CD1c-positive myeloid dendritic cell (primary cell): ENCODE results near the gene TRMT1.
"Not testable (repeated sequence)": the region's sequence is repeated elsewhere in the genome, so short reads cannot be mapped to it uniquely, and the experiment has no call there.

Source experiments
- DNase-seq: peaks from one replicate; pipeline ENCODE4 v3.0.0-alpha.2; 2016; ENCODE audit errors: extremely low spot score

TRMT1 gene

DNA sequence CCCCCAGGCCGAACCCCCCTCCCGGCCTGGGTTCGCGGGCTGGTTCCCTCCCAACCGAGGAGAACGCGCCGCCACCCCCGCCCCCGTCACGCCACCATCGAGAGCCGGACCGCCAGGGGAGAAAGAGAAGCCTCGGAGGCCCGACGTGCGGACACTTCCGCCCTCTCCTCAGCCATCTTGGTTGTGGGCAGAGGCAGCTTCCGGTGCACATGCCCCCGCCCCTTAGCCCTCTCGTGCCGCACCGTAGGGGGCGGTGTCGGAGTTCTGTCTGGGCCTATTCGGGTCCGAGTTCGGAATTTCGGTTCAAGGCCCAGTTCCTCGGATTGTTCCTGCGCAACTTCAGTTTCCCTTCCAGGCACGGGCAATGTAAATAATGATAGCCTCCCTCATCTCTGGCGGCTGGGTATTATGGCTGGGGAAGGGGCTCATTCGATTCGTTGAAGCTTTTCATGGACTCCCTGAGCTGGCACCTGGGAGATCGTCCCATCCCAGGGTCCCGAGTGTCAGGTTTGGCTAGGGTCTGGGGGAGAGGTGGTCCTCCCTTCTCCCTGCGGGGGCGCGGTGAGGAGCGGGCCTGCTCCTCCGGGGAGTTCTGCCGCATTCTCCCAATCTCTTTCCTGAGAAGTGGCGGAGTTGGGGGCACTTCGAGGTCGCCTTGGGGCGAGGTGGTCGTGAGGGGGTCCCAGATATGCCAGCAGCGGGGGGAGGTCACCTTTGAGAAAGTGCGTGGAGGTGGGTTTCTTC lies 33.8 kb upstream of the TRMT1 start, which contains the start of the genes IER2 and STX10:
Gene IER2, plus strand, starts transcription at position 225 of the 744 bp plus-strand sequence. CDS start 2,776 bp downstream, outside the sequence.
Gene STX10, minus strand, starts transcription at position 189 of the 744 bp plus-strand sequence. CDS start 202 bp downstream, outside the sequence.
- DNase-seq = peak; percentile 97

- DNase-seq = peak; percentile 44
Observed at GRCh38 chr19:13149628-13150186, 33.2 kb upstream of the TRMT1 start.

GRCh38 chr19:13149173-13149627 lies 32.7 kb upstream of the TRMT1 start:
- DNase-seq = not testable (repeated sequence)

DNA sequence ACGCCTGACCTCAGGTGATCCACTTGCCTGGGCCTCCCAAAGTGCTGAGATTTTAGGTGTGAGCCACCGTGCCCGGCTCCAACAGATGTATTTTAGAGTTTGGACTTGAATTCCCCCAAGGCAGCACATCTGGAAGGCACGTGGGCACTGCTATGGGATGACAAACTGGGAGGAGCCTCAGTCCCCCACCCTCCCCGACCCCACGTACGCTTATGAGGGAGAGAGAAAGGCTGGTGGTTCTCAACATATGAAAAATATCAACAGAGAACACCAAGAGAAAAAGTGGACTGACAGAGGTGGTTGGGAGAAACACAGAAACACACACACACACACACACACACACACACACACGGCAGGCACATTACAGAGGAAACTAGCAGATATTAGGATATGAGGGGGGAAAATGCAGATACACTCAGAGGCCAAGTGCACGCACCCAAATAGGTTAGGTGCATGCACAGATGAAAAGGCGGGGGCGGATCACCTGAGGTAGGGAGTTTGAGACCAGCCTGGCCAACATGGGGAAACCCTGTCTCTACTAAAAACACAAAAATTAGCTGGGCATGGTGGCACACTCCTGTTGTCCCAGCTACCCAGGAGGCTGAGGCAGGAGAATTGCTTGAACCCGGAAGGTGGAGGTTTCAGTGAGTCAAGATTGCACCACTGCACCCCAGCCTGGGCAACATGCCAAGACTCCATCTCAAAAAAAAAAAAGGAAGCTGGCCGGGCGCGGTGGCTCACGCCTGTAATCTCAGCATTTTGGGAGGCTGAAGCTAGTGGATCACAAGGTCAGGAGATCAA lies 30.4 kb upstream of the TRMT1 start:
- DNase-seq = peak; percentile 91

DNA sequence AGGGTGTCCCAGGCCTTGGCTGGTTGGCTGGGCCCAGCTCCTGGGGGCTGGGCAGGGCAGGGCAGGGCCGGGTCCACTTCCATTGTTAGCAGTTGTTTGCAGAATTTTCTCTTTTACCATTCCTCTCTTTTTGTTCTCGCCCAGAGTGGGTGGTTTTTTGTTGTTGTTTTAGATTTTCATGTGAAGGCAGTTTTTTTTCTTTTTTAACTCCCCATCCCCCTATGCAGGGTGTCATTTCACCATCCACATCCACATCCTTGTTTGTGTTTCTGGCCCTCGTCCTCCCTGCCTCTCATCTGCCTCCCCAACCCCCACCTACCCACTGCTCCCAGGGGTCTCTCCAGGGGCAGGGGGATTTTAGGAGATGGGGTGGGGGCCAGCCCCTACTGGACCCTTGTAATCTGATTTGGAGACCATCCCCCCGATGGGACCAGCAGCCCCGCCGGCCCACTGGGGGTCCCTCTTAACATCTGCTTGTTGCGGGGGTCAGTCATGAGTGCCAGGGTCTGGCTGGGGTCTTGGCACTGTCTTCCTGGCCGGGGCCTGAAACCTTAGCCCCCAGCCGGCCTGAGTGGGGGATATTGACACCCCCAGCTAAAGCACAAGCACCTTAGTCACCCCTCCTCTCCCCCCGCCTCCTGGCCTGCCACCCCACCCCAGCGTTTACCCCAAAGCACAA lies 23.2 kb upstream of the TRMT1 start:
- no peak for DNase-seq

GRCh38 chr19:13138916-13139198 lies 22.3 kb upstream of the TRMT1 start:
- no peak for DNase-seq

DNA sequence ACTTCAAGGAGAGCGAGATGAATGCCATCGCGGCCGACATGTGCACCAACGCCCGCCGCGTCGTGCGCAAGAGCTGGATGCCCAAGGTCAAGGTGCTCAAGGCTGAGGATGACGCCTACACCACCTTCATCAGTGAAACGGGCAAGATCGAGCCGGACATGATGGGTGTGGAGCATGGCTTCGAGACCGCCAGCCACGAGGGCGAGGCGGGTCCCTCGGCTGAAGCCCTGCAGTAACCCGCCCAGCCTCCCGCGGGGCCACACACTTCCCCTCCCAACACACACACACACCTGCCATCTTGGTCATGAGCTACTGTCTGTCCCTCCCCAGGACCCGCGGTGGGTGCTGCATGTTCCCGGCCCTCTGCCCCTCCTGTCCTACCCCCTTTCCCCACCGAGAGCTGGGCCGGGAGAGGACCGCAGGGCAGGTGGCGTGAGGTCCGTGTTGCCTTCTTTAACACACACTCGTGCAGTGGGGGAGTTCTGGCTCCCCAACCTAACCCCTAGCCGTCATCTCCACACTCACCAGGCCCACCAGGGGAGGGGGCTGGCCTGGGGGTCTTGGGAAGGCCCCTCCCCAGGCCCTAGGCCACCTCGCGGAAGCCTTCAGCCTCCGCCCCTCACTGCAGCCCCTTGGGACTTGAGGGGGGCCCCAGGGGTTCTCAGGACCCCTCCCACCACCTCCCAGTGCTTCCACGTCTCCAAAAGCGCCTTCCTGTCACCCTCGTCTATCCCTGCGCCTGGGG lies 21.8 kb upstream of the TRMT1 start:
- DNase-seq = no peak

DNA sequence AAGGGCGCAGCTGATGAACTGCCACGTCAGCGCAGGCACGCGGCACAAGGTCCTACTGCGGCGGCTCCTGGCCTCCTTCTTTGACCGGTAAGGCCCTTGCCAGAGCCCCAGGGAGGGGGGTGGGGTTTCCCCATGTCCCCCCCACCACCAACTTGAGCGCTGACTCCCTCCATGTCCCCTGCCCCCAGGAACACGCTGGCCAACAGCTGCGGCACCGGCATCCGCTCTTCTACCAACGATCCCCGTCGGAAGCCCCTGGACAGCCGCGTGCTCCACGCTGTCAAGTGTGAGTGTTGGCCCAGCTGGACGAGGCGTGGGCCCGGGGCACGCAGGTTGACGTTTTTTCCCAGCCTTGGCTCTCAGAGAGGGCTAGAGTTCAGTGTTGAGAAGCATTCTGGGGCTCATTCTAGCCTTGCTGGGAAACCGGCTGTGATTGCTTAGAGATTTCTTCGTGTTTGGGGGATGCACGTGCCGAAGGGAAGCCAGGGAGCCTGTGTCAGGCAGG lies 20.8 kb upstream of the TRMT1 start:
- DNase-seq = no peak

DNA sequence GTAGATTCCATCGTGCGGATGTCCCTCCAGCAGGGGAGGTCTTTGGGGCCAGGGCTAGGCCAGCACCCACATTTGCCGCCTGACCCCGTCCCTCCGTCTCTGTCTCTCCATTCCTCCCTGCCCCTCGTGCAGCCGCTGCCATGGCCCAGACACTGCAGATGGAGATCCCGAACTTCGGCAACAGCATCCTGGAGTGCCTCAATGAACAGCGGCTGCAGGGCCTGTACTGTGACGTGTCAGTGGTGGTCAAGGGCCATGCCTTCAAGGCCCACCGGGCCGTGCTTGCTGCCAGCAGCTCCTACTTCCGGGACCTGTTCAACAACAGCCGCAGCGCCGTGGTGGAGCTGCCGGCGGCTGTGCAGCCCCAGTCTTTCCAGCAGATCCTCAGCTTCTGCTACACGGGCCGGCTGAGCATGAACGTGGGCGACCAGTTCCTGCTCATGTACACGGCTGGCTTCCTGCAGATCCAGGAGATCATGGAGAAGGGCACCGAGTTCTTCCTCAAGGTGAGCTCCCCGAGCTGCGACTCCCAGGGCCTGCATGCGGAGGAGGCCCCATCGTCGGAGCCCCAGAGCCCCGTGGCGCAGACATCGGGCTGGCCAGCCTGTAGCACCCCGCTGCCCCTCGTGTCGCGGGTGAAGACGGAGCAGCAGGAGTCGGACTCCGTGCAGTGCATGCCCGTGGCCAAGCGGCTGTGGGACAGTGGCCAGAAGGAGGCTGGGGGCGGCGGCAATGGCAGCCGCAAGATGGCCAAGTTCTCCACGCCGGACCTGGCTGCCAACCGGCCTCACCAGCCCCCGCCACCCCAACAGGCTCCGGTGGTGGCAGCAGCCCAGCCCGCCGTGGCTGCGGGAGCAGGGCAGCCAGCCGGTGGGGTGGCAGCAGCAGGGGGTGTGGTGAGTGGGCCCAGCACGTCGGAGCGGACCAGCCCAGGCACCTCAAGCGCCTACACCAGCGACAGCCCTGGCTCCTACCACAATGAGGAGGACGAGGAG lies 18.8 kb upstream of the TRMT1 start:
- DNase-seq = no peak

- no peak for DNase-seq
Observed at GRCh38 chr19:13134626-13135025, 18.1 kb upstream of the TRMT1 start.

DNA sequence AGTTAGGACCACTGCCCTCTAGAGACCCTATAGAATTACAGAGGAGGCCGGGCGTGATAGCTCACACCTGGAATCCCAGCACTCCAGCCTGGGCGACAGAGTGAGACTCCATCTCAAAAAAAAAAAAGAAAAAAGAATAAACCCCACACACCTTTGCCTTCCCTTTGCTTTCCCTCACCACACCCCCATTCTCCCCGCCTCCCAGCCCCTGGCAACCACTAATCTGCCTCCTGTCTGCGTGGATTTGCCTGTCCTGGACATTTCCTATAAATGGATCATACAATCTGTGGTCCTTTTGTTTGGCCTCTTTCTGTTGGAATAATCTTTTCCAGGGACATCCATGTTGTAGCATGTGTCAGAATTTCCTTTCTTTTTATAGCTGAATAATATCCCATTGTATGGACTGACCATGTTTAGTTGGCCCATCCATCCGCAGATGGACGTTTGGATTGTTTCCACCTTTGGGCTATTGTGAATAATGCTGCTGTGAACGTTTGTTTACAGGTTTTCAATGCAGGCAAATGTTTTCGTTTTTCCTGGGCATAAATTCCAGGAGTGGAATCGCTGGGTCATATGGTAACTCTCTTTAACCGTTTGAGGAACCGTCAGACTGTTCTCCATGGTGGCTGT lies 16.8 kb upstream of the TRMT1 start:
- DNase-seq = no peak

DNA sequence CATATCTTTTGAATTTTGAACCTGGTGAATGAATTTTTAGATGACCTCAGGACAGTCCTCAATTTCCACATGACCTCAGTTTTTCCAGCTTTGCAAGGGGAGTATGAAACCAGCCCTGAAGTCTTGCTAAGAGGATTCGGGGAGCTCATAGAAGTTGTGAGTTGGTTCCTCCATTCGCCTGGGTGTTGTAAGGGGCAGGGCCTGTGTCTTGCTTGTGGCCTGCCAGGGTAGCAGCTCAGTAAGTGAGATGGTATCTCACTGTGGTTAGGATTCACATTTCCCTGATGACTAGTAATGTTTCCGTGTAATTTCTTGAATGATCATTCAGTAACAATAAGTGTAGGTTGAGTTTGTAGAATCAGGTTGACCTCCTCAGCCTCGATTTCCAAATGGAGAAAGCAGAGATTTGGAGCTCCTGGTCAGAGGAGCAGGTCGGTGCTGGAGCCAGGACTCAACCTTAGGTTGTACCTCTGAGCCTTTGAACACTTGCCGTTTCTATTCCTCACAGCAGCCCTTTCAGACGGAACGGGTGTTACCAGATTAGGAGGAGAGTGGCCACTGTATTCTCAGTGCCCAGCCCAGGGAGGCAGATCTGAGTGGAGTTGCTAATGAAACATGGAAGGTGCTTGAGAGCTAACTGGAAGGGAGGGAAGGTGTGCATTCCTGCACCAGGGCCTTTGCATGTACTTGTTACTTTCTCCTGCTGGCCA lies 16.1 kb upstream of the TRMT1 start:
- DNase-seq = no peak

DNA sequence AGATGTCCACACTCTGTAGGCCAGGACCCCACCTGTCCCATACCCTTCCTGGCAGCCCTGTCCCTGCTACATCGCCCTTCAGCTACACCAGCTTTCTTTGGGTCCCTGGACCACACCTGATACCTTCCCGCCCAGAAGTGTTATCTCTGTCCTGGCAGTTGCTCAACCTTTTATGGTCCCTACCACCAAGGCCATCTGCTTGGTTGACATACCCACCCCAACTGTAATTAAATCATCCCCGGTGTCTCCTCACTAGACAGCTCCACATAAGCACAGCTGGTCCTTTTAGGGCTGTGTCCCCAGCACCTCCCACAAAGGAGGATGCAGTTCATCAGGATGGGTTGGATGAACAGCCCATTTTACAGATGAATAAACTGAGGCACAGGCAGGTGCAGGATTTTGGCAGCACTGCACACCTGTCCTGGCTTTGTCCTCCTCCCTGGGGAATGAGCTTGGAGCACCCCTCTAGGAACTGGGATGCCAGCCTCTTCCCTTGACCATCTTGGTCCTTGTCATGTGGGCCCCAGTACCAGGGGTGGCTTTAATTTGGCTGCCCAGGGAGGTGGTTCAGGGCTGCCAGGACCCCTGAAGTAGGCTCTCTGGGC lies 14.4 kb upstream of the TRMT1 start:
- no peak for DNase-seq

DNA sequence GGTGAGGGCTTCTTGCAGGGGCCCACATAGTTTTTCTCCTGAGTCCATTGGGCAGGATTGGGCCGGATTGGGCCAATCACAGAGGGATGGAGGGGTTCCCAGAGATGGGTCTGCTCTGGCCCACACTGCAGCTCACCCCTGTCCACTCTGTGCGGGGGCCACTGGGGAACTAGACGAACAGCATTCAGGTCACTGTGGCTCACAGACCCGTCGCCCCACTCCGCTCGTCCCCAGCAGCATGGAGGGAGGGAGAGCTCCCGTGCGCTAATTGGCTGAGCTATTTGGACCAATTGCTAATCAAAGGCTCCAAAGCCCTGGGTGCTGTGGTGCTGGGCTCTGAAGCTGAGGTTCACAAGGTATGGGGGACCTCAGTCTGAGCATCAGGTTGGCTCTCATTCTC lies 12.8 kb upstream of the TRMT1 start:
- no peak for DNase-seq

DNA sequence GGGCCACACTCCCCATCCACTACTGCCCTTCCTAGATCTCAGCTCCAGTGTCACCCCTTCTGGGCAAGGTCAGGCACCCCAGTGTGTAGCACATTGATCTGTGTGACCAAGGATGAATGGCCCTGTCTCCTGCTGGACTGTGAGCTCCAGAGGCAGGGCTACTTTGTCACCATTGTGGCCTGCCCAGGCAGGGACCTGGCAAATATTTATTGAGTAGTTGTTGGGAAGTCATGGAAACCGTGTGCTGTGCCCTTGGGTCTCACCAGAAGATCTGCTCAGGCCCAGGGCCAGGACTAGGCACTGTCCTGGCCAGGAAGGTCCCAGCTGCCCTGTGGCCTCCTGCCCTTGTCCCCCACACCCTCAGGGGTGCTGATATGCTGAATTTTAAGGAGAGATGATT lies 12.0 kb upstream of the TRMT1 start:
- no peak for DNase-seq

- no peak for DNase-seq
Observed at GRCh38 chr19:13127811-13128575, 11.5 kb upstream of the TRMT1 start.

DNA sequence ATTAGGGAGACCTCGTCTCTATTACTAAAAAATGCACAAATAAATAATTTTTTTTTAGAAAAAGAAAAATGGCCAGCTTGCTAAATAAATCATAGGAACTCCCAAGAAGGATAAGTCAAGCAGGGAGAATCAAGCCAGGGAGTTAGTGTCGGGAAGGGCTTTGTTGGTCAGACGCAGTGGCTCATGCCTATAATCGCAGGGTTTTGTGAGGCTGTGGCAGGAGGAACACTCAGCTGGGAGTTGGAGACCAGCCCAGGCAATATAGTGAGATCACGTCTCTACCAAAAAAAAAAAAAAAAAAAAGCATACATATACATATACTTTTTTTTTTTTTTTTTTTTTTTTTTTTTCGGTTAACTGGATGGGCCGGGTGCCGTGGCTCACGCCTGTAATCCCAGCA lies 10.5 kb upstream of the TRMT1 start:
- DNase-seq = no peak
